HG03139 (cell line): Measurements from ENCODE around the gene MFSD12.

ENCODE experiments used
- ATAC-seq: cut with Tn5 transposase; IDR thresholded peaks from one replicate; pipeline ENCODE4 v1.9.1; 2021; ENCODE audit not compliant: unreplicated experiment

MFSD12 gene

DNA sequence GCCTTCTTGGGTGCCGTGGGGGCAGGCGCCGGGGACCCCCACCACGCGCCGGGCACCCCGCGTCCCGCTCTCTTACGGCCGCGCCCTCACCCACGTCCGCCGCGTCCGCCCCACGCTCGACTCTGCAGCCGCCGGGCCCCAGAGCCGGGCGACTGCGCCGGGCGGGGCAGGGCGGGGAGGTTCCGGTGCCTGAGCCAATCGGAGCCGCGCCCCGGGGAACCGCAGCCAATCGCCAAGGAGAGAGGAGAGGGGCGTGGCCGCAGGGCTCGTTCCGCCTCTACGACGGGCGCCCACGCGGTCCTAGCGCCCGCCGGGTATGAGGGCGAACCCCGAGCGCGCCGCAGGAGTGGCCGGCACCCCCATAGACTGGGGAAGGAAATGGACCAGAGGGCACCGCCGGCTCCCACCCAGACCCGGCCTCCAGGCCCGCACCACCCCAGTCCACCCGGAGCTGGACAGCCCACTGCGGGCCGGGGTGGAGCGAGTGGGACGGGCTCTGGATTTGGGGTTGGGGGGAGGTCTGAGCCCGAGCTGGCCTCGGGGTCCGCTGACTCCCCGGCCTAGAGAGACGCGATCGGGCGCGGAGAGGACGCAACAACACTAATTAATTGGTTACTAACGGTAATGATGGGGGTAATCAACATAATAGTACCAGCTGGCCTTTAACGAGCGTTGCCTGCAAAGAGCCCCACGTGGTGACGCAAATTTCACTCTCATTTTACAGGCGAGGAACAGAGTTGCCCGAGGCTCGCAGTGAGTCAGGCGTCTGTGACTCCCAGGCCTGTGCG, at the start of gene MFSD12:
Gene MFSD12, minus strand, starts transcription at position 126 of the 788 bp plus-strand sequence. CDS start 183 bp downstream, outside the sequence.
- peak; percentile 81 for ATAC-seq

DNA sequence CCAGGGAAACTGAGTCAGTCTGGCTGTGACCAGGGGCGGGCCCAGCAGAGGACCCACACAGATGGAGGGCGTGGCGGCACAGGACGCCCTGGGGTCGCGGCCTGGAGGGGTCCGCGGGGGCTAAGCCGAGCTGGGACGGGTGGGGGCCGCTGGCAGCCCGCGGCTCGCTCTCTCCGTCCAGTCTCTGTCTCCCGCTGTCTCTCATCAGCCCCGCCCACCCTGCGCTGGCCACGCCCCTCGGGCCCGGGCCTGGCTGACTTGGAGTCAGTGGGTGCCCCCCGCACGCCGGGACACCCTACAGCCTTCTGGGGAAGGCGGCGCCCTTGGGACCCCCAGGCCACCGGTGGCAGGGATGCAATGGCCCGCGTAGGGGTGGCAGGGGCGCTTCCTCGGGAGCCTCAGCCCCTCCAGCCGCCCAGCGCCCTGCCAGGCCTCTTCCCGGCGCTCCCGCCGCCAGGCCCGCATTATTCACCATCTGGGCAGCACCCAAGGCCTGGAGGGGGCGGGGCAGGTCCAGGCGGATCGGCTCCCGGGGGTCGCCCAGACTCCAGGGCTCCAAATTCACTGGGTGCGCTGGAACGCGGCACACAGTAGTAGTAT, 49.4 kb upstream of the MFSD12 start, which contains the start of gene TBXA2R:
Gene TBXA2R, minus strand, starts transcription at position 186 of the 600 bp plus-strand sequence. CDS start 6,241 bp downstream, outside the sequence.
- ATAC-seq, result no peak

DNA sequence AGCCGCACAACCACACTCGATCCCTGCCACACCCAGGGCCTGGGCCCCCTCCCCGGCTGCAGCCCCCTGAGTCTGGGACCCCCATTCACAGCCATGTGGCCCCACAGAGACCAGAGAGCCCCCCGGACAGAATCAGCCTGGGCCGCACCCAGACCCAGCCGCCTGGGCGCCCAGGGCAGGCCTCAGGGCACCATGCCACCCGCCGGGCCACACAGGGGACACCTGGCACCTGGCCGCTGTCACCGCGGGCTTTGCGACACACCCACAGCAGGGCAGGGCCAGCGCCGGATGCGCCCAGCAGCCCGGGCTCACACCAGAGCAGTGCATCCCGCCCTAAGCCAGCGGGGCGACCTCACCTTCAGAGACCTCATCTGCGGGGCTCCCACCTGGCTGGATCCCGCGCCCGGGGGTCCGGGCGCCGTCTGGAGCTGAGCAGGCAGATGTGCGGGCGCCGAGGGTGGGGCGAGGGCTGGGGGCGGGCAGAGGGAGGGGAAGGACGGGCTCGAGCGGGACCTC, 48.8 kb upstream of the MFSD12 start:
- no peak for ATAC-seq

DNA sequence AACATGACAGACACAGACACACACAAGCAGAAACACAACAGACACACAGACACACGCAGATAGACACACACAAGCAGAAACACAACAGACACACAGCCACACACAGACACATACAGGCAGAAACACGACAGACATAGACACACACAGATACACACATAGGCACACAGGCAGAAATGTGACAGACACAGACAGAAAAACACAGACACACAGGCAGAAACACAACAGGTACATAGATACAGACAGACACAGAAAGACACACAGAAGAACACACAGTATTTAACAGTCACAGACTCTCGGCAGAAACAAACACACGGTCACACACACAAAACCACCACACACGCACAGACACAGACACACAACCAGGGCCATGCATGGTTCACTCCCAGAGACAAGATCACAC, 48.4 kb upstream of the MFSD12 start:
- ATAC-seq, result no peak

DNA sequence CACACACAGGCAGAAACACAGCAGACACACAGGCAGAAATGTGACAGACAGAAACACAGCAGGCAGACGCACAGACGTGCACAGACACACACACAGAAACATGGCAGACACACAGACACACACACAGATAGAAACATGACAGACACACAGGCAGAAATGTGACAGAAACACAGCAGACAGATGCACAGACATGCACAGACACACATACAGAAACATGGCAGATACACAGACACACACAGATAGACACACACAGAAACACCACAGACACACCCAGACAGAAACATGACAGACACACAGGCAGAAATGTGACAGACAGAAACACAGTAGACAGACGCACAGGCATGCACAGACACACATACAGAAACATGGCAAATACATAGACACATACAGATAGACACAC, 48.0 kb upstream of the MFSD12 start:
- no peak for ATAC-seq

DNA sequence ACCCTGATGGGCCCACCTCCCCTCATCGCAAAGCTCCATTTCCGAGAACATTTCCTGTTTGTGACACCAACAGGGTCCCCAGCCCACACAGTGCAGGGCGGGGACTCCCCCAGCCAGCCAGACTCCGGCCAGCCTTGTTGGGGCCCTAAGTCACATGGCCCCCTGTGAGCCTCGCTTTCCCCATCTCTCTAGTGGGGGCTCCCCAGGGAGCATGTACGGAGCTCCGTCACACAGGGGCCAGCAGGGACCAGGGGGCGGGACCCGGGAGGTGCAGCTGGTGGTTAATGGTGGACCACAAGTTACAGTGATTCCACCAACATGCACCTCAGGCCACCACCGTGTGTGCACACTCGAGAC, 47.6 kb upstream of the MFSD12 start:
- ATAC-seq, result no peak

DNA sequence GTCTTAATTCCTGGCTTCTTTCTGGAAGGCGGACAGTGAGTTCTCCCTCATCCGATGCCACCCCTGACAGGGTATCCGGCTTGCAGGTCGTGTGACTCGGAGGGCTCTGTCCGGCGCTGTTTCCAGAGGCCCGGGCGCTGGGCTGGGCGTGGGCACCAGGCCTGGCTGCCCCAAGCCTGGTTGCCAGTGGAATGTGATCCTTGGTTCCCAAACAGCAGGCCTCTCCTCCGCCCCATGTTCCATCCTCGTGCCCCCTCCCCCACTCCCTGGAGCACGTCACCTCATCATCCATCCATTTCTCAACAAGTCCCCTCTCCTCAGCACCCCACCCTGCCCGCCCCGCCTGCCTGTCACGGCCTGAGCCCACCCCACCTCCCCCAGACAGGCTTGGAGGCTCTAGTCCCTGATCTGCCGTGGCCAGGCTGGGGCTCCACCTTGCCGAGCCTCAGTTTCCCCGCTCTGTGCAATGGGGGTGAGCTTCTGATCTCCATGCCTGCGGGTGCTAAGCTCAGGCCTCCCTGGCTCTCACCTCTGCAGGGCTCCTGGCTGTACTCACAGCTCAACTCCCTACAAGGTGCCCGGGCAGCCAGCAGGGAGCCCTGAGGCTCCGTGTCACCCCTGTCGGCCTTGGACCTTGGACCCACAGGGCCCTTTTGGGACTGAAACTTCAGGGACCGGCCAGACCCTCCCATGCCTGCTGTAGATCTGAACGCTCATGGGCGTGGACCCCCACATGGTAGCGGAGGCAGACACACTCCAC, 47.0 kb upstream of the MFSD12 start:
- ATAC-seq, result no peak

DNA sequence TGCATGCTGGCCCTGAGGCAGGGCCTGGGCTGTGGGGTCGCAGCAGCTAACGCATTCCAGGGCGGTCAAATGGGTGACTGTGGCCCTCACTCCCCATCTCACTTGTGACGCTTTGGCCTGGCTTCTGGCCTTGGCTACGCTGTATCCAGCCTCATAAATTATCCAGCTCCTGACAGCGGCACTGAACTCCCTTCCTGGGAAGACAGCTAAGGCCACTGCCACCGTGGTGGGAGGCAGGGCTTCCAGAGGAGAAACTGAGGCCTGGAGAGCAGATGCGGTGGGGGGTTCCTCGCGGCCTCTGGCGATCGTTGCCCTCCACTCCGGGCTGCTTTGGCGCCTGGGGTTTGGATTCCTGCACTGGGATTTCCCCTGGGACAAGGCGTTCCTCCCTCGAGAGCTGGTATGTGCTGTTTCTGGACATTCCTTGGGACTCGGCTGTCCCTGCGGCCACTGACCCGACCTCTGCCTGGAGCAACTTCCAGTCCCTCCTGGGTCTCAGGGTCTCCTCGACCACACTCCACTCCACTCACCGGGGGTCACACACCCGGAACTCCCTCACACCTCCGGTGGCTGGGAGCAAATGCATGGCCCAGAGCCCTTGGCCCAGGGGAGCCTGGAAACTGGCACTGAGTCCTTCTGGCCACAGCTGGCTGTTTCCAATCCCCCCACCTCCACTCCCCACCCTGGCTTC, 45.9 kb upstream of the MFSD12 start:
- no peak for ATAC-seq

DNA sequence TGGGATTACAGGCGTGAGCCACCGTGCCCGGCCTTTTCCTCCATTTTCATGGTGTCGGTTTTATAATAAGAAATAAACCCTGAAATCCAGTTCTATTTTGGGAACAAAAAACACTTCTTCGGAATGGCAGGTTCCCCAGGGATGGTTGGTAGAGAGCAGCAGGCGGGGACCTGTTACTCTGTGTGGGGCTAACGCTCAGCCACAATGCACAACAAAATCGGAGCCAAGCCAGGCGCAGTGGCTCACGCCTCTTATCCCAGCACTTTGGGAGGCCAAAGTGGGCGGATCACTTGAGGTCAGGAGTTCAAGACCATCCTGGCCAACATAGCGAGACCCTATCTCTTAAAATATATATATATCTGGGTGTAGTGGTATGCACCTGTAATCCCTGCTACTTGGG, 43.6 kb upstream of the MFSD12 start:
- ATAC-seq, result no peak

DNA sequence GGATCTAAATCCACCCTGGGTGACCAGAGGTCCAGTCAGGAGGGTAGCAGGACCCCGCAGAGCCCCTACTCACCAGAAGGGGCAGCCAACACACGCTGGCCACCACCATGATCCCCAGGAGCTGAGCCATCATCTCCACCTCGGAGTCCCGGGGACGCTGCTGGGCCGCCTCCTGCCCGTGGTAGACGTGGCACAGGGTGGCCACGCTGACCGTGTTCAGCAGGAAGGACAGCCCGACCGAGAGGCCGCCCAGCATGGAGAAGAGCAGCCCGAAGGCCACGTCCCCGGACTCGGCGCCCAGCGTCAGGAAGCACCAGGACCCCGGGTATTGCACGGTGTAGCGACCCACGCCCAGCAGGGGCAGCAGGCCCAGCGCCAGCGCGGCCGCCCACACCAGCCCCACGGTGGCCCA, 42.4 kb upstream of the MFSD12 start:
- ATAC-seq, result no peak

DNA sequence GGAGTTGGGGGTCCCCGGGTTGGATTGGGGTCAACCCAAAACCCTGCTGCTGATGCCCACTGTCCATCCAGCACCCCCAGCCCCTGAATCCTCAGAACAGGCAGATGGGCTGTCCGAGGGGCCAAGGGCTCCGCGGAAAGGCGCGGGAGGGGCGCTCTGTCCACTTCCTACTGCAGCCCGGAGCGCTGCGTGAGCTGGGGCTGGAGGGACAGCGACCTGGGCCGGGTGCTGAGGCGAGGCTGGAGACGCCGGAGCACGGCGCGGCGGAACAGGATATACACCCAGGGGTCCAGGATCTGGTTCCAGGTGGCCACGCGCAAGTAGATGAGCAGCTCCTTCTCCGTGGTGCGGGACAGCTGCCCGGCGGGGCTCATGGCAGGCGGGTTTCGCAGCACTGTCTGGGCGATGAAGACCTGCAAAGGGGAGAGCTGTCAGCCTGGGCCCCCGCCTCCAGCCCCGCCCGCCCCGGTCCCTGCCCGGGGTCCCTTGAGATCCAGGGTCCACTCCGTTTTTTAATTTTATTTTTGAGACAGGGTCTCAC, 38.2 kb upstream of the MFSD12 start:
- ATAC-seq, result no peak

DNA sequence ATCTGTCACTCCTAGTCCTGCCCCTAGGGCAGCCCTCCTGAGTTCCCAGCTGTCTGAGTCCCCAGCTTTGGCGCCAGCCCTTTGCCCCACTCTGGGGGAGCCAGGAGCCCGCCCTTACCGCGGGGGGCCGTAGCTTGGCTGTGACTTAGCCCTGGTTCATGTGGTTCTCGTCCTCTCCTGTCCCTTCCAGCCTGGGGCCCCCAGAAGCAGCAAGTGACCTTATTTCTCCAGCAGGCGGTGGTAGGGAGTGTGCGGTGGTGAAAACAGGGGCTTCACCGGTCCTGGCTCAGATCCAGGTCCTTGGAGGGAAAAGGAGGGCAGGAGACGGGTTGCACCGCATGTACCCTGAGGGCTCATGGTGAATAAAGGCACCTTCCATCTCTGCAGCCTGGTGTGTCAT, 35.8 kb upstream of the MFSD12 start:
- ATAC-seq, result no peak

DNA sequence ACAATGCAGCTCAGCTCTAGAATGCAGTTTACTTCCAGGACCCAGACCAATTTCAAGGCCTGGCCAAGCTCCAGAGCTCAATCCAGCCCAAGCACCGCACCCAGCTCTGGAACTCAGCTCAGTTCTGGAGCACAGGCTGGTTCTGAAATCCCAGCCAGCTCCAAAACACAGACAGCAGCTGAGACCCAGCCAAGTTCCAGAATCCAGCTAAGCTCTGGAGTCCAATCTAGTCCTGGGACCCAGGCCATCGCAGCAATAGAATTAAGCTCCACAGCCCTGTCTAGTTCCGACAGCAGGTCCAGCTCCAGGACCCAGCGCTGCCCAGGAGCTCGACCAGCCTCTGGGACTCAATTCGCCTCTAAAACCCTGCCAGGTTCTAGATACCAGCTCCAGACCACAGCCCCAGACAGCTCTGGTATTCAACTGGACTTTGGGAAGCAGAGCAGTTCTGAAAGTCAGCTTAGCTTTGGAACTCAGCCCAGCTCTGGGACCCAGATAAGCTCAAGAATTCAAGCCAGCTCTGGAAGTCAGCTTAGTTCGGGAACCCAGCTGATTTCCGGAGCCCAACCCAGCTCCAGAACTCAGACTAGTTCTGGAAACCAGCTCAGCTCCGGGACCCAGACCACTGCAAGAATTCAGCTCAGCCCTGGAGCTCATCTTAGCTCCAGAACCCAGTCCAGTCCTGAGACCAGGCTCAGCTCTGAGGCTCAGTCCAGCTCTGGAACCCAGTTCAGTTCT, 34.7 kb upstream of the MFSD12 start:
- no peak for ATAC-seq

DNA sequence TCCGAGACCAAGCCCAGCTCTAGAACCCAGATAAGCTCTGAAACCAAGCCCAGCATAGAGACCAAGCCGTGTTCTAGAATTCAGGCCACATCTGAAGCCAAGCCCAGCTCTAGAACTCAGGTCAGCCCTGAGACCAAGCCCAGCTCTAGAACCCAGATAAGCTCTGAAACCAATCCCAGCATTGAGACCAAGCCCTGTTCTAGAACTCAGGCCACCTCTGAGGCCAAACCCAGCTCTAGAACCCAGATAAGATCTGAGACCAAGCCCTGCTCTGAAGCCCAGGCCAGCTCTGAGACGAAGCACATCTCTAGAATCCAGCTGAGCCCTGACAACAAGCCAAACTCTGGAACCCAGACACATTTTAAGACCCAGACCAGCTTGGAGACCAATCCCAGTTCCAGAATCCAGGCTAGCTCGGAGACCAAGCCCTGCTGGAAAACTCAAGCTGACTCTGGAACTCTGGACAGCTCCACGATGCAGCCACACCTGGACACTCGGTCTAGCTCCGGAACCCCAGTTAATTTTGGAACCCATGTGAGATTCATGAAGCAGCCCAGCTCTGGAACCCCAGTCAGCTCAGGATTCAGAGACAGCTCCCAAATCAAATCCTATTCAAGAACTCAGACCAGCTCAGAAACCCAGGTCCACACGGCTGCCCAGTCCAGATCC, 33.7 kb upstream of the MFSD12 start:
- no peak for ATAC-seq

DNA sequence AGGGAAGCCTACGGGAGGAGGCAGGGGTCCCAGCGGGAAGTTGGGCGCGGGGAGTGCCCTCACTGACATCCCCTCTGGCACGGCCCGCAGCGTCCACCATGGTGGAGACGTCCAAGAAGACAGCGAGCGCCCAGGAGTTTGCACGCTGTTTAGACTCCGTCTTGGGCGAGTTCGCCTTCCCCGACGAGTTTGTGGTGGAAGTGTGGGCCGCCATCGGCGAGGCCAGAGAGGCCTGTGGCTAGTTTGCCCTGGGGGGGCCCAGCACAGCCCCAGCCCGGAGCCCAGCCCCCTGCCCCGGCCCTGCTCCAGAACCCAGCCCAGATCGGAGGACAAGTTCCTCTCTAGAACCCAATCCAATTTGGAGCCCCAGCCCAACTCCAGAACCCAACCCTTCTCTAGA, 32.6 kb upstream of the MFSD12 start:
- no peak for ATAC-seq

DNA sequence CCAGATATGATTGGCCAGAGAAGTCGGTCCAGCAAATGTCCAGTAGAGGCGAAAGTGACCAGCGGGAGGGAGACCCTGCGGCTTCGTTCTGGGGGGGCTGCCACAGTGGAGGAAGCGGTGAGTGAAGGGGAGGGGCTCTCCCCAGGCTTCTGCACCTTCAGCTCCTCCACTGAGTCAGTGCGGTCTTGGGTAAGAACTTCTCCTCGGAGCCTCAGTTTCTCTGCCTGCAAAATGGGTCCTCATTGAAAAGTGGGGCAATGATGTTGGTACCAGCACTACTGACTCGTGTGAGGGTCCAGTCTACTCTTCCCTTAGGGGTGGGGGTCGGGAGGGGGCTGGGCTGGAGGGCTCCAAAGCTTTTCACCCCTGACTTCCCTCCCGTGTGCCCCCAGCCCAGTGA, 32.1 kb upstream of the MFSD12 start:
- ATAC-seq, result no peak

DNA sequence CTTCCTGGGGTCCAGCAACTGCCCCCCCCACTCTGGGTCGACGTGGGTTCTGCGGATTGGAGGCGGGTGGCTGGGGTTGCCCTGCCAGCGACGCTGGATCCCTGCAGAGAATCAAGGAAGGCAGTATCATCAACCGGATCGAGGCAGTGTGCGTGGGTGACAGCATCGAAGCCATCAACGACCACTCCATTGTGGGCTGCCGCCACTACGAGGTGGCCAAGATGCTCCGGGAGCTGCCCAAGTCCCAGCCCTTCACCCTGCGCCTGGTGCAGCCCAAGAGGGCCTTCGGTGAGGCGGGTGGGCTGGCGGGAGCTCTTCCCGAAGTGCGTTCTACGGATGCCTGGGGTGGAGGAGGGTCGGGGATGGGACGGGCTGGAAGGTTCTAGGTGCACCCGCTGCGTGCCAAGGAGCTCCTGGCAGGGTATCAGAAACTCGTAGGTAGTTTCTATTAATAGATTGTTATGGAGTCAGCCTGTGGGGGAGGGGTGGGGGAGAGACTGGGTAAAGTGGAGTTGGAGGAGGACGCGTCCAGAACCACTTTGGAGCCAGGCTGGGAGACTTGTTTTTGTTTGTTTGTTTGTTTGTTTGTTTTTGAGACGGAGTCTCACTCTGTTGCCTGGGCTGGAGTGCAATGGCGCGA, 29.4 kb upstream of the MFSD12 start:
- ATAC-seq, result no peak

DNA sequence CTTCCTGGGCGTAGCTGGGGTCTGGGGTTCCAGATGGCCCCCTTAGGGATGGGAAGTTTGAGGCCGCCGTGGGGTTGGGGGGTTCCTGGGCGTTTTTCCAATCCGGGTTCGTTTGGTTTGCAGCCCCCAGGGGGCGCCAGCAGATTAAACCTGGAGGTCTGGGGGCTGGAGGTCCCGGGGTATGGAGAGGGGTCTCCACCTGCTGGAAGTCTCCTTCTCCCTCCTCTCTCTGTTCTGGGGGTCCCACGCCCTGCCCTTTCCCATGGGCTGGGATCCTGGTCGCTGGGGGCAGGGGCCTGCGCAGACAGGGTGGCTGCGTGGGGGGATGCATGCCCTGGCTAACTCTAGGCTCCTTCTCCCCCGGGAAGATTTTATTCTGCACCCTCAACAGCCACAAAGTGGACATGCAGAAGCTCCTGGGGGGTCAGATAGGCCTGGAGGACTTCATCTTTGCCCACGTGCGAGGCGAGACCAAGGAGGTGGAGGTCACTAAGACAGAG, 28.8 kb upstream of the MFSD12 start:
- ATAC-seq, result no peak
